Activated gamma-delta T cell treated with Interleukin-2 at 50 U/mL for 16 hours (primary cell): ENCODE data around the gene PYGB.

Experiments used
- DNase-seq: peaks from one replicate; pipeline ENCODE4 v3.0.0-alpha.2; 2020

The PYGB gene

DNA sequence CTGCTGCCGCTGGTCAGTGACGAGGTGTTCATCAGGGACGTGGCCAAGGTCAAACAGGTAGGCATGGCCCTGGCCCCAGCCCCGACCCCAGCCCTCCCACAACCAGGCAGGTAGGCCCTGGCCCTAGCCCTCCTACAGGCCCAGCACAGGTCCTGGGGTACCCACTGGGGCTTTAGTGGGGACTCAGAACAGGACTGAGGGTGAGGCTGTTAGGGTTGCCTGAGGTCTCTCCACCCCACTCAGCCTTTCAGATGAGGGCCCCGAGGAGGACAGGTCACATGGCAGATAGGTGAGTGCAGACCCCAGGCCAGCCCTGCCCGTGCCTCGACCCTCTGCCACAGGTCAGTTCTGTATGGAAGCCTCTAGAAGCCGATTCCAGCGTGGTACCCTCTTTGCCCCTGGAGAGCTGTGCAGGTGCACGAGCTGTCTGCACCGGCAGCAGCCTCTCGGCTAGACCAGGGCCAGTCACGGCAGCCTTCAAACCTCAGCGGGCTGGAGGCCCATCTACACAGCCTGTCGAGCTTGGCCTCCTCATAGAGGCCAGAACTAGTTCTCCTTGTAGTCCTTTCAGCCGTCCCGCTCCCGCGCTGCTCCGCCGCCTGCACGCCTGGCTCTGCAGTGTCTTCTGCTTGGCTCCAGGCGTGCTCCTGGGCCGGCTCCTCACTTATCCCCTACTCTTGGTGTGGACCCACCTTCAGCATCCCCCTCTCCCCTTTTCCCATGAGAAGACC lies 35.5 kb downstream of the PYGB start:
- peak; percentile 2 for DNase-seq

DNA sequence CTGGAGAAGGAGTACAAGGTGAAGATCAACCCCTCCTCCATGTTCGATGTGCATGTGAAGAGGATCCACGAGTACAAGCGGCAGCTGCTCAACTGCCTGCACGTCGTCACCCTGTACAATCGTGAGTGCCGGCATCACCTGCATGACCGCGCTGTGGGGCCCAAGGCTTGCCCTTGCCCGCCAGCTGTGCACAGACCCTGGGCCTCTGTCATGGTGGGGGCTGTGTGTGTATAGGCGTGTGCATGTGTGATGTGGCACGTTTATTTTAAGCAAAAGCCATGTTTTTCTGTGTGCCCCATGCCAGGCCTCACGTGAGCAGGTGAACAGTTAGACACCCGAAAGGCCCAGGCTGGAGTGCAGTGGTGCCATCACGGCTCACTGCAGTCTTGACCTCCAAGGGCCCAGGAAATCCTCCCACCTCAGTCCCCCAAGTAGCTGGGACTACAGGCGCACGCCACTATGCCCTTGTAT lies 36.3 kb downstream of the PYGB start:
- DNase-seq = peak; percentile 2

DNA sequence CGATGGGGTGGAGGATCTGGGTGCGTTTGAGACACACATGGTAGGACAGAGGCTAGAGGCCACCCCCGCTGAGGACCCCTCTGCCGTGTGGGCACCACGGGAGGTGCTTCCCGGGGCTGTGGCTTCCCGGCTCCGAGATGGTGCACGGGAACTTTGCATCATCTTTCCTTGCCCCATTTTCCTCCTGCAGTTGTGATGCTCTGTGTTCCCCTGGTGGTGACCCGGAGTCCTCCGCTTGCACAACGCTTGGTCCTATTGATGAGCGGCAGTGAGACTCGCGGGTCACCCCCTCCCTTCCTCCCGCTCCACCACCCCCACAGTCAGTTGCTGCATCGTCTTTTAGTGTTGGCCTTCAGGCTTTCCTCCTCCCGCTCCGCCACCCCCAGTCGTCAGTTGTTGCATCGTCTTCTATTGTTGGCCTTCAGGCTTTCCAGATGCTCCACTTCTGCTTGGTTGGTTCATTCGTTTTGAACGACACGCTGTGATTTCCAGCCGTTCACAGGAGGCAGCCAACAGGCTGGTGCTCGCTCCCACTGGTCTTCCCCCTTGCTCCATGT lies 37.3 kb downstream of the PYGB start:
- peak; percentile 1 for DNase-seq

- DNase-seq = peak; percentile 1
Observed at GRCh38 chr20:25285856-25286798, 38.2 kb downstream of the PYGB start.

GRCh38 chr20:25286917-25287316 lies 39.0 kb downstream of the PYGB start:
- DNase-seq = no peak

DNA sequence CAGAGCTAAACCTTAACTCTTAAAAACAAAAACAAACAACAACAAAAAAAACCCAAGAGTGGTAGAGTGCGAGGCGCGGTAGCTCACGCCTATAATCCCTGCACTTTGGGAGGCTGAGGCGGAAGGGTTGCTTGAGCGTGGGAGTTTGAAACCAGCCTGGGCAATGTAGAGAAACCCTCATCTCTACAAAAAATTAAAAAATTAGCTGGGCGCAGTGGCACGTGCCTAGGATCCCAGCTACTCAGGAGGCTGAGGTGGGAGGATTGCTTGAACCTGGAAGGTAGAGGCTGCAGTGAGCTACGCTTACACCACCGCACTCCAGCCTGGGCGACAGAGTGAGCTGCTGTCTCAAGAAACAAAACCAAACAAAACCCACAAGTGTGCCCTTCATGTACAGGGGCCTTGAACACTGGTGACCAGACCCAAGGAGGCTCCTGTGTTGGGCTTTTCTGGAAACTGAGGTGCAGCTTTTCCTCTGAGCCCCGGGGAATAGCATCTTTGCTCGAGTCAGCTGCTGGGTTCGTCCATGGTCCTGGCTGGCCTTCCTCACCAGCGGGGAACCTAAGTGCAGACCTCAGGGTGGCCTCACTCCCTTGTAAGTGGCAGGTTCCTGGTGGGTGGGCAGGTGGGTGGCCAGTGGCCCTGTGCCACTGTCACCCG lies 39.9 kb downstream of the PYGB start:
- no peak for DNase-seq

- DNase-seq = no peak
Observed at GRCh38 chr20:25288291-25289181, 40.7 kb downstream of the PYGB start.

GRCh38 chr20:25289886-25290597 lies 42.2 kb downstream of the PYGB start:
- DNase-seq = no peak

DNA sequence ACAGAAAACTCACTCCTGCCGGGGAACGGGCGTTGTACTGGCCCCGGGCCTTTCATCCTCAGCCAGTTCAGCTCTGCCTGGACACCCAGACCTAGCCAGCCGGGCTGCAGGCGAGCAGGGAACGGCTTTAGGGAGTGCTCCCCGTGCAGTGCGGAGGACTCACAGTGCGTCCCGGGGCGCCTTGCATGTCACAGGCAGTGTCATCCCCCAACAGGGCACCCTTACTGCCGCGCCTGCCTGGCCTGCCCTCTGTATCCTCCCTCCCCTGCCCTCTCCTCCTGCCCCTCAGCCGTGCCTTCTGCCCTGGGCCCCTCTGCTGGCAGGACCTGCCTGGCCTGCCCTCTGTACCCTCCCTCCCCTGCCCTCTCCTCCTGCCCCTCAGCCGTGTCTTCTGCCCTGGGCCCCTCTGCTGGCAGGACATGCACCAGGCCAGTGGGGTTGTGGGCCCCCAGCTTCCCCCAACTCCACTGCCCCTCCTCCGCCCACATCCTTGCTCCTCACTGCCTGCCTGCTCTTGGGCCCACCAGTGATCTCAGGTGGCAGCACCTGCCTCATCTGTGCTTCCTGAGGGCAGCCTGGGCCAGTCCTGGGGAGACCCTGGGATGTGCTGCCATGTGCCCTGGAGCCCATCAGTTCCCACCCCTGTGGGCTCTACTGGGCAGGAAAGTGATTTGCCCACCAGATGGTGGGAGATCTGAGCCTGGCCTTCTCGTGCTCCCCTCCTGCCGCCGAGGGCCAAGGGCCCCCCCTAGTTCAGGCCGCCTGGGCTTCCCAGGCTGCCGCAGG lies 43.0 kb downstream of the PYGB start:
- DNase-seq = no peak

GRCh38 chr20:25291432-25292133 lies 43.7 kb downstream of the PYGB start:
- no peak for DNase-seq

DNA sequence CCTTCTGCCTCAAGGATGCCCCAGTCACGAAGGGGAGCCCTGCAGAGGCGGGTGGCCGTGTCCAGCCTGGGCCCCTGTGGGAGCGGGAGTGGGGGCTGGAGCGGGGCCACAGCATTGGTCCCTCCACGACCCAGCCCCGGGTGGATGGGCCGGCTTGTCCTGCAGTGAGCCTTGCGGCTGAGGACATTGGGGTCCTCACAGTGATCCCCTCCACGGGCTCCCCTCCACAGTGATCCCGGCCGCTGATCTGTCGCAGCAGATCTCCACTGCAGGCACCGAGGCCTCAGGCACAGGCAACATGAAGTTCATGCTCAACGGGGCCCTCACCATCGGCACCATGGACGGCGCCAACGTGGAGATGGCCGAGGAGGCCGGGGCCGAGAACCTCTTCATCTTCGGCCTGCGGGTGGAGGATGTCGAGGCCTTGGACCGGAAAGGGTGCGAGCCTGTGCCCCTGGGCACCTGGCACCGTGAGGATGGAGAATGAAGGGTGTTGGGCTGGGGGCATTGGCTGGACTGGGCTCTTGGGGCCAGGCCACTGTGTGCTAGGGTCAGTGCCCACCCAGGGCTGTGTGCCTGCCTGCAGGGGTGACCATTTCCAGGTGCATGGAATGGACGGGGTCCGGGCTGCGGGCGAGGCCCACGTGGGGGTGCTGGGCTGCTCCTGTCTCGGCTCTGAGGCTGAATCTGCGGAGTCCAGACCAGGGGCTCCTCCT lies 44.4 kb downstream of the PYGB start:
- DNase-seq = no peak

DNA sequence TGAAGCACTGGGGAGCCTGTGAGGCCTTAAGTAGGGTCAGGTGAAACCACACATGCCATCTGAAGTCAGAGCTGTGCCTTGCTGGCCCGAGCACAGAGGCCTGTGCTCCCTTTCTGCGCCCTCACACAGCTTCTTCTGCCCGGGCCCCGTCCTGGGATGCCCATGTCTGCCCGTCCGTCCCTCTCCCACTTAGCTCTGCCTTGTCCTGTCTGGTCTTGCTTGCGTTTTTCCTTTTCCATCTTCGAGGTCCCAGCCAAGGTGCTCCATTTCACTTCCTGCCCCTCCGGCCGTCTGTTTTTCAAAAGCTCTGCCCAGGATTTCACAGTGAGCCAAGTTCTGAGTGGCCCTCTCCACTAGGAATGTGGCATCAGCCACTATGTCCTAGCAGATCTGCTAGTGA lies 45.6 kb downstream of the PYGB start:
- DNase-seq = no peak

DNA sequence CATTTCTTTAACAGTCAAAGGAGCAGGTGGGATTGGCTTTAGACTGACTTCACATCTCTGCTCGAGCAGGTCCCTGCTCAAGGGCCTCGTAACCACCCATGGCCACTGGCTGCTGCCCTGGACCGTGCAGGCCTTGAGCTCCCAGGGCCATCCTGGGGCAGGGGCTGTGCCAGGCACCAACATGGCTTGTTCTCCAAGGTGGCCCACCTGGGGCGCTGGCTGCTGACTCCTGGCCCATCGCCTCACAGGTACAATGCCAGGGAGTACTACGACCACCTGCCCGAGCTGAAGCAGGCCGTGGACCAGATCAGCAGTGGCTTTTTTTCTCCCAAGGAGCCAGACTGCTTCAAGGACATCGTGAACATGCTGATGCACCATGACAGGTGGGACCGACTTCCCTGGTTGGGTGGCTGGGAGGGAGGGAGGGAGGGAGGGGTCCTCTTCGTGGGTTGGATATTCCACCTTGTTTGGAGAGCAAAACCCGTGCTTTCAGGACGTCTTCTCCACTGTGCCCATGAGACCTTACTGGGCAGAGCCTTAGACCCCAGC lies 46.1 kb downstream of the PYGB start:
- no peak for DNase-seq

GRCh38 chr20:25294459-25295385 lies 46.8 kb downstream of the PYGB start:
- DNase-seq = peak; percentile 51

DNA sequence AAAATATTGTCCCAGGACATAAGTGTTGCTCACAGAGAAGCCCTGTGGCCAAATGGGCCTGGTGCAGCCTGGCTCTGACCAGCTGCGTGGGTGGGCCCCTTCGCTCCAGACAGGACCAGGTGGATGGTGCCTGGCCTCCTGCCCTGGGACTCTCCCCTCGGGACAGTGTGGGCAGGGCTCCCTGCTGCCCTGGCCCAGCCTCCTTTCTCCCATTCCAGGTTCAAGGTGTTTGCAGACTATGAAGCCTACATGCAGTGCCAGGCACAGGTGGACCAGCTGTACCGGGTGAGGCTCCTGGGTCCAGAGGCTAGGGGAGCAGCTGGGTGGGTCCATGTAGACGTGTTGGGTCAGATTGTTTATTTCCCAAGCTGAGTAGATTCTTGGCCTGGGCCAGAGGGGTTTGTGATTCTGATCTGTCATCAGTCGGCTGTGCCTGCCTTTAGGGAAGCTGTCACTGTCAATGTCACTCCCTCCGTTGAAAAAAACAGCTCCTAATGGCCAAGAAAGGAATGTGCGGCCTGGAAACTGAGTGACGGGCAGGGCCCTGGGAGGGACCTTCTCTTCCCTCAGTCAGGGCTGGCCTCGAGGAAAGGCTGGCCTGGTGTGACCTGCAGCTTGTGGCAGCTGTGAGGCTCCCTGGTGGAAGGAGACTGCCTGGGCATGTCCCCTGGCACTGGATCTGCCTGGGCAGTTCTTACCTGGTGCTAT lies 47.7 kb downstream of the PYGB start:
- no peak for DNase-seq

DNA sequence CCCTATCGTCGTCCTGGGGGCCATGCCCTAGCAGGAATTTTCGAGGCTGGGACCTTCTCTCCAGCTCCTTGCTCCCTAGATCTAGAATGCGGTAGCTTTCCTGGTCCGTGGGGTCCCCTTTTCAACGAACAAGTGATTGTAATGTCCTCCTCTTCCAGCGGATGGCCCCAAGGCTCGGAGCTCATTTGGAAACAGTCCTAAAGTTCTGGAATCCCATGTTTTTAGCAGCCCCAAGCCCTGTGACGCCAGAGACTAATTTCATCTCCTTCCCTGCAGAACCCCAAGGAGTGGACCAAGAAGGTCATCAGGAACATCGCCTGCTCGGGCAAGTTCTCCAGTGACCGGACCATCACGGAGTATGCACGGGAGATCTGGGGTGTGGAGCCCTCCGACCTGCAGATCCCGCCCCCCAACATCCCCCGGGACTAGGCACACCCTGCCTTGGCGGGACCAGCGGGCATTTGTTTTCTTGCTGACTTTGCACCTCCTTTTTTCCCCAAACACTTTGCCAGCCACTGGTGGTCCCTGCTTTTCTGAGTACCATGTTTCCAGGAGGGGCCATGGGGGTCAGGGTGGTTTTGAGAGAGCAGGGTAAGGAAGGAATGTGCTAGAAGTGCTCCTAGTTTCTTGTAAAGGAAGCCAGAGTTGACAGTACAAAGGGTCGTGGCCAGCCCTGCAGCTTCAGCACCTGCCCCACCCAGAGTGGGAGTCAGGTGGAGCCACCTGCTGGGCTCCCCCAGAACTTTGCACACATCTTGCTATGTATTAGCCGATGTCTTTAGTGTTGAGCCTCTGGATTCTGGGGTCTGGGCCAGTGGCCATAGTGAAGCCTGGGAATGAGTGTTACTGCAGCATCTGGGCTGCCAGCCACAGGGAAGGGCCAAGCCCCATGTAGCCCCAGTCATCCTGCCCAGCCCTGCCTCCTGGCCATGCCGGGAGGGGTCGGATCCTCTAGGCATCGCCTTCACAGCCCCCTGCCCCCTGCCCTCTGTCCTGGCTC lies 48.5 kb downstream of the PYGB start:
- DNase-seq = no peak
